ENCODE data around the gene TRMU. TPM values are rescaled to one million over a fixed set of nuclear protein-coding genes. Genes with fewer than 3 reads are reported as not detected.

The TRMU gene
- total RNA-seq, 2 donors from 2014 or later, result 79.7 to 84.5 TPM

- DNase-seq, result no peak
- no peaks in the 10 kb centered on the region for H3K27me3 Mint-ChIP-seq (ENCODE audit: insufficient read depth)
These were observed 62.0 kb downstream of the TRMU start for GRCh38 chr22:46397514-46397913.

DNA sequence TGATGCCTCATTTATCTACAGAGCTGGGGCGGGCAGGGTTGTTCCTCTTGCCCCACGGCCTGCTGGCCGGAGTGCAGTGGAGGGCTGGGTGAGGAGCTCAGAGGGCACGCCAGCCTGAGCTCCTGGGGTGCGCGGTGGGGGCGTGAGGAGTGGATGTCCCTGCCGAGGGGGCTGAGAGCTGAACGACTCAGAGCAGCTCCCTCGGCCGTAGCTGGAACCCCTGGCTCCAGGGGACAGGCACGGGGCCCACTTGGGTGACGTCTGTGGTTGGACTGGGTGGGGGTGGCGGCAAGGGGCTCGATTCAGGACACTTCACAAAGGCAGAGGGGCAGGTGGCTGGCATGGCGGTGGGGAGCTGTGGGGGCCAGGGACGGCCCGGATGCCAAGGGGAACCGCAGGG lies 62.4 kb downstream of the TRMU start:
- H3K27ac Mint-ChIP-seq, result peak overlapping the region; percentile 17
- no peak overlapping the region for H3K9ac ChIP-seq (ENCODE audit: extremely low read depth, low read length, poor library complexity, severe bottlenecking)

More at GRCh38 chr22:46397514-46397913, 62.0 kb downstream of the TRMU start:
- Histone ChIP-seq H3K9ac (ENCODE audit: extremely low read depth, low read length, poor library complexity, severe bottlenecking) (no peak overlapping the region), H3K27ac (ENCODE audit: low read depth, low read length) (no peak overlapping the region), H3K9me3 (ENCODE audit: control insufficient read depth, low read length) (no peaks in the 10 kb centered on the region), H3K4me1 (ENCODE audit: control insufficient read depth, insufficient read depth, low read length) (no peaks in the 10 kb centered on the region), H3K4me3 (ENCODE audit: low read length) (no peak overlapping the region), H3K27me3 (ENCODE audit: control insufficient read depth, insufficient read depth, low read length, poor library complexity, severe bottlenecking) (no peaks in the 10 kb centered on the region), H3K36me3 (ENCODE audit: control insufficient read depth, insufficient read depth, low read length) (peaks cover 4% of the 10 kb centered on the region)
- H3K36me3 Mint-ChIP-seq (ENCODE audit: low read depth), result peaks cover 28% of the 10 kb centered on the region
- 92 to 100% methylated on average over 6 to 18 of the region's 18 CpGs for WGBS, 2 experiments (ENCODE audit: insufficient coverage in 1 of 2, insufficient read length in 1 of 2)
- H3K4me3 Mint-ChIP-seq, result no peak overlapping the region
- no peaks in the 10 kb centered on the region for H3K9me3 Mint-ChIP-seq
- no peaks in the 10 kb centered on the region for H3K4me1 Mint-ChIP-seq
- peak overlapping the region; percentile 17 for H3K27ac Mint-ChIP-seq
- TF ChIP-seq, protein P1, sequence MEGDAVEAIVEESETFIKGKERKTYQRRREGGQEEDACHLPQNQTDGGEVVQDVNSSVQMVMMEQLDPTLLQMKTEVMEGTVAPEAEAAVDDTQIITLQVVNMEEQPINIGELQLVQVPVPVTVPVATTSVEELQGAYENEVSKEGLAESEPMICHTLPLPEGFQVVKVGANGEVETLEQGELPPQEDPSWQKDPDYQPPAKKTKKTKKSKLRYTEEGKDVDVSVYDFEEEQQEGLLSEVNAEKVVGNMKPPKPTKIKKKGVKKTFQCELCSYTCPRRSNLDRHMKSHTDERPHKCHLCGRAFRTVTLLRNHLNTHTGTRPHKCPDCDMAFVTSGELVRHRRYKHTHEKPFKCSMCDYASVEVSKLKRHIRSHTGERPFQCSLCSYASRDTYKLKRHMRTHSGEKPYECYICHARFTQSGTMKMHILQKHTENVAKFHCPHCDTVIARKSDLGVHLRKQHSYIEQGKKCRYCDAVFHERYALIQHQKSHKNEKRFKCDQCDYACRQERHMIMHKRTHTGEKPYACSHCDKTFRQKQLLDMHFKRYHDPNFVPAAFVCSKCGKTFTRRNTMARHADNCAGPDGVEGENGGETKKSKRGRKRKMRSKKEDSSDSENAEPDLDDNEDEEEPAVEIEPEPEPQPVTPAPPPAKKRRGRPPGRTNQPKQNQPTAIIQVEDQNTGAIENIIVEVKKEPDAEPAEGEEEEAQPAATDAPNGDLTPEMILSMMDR (conservative IDR thresholded peaks at IDR 0.05), result no peak

DNA sequence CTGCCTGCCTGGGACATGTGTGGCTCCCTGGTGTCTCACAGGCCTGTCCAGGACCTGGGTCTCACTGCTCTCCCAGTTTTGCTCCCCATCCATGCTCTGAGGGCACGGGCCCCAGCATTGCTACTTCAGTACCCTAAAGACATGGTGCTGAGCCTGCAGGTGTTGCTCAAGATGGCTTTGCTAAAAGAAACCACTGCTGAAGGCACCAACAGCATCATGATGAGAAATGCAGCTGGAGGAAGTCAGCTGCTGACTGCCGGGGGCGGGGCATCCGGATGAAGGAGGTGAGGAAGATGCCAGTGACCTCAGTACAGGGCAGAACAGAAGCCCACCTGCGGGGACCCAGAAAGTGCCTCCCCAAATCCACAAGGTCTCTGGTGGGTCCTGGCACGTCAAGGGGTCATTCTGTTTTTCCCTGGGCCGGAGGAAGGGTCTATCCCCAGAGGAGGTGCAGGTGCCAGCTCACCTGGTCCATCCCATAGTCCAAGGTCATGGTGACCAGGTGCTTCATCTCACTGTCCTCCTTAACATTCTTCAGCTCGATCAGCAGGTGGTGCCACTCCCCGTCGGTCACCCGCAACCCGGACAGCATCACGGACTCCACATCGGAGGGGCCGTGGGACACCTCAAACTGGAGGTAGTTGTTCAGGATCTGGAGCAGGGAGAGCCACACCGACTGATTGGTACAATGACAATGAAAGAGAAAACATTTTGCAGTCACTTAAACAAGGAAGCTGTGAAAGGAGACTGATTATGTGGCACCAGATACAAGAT lies 63.9 kb downstream of the TRMU start:
- Mint-ChIP-seq H3K27ac (no peak overlapping the region), H3K36me3 (ENCODE audit: low read depth) (peaks cover 20% of the 10 kb centered on the region), H3K9me3 (no peaks in the 10 kb centered on the region), H3K4me3 (no peak overlapping the region), H3K4me1 (no peaks in the 10 kb centered on the region), H3K27me3 (ENCODE audit: insufficient read depth) (no peaks in the 10 kb centered on the region)
- Histone ChIP-seq H3K36me3 (ENCODE audit: control insufficient read depth, insufficient read depth, low read length) (peaks cover 2% of the 10 kb centered on the region), H3K4me1 (ENCODE audit: control insufficient read depth, insufficient read depth, low read length) (no peaks in the 10 kb centered on the region), H3K4me3 (ENCODE audit: low read length) (no peak overlapping the region), H3K9me3 (ENCODE audit: control insufficient read depth, low read length) (no peaks in the 10 kb centered on the region), H3K27me3 (ENCODE audit: control insufficient read depth, insufficient read depth, low read length, poor library complexity, severe bottlenecking) (no peaks in the 10 kb centered on the region), H3K27ac (ENCODE audit: low read depth, low read length) (no peak overlapping the region), H3K9ac (ENCODE audit: extremely low read depth, low read length, poor library complexity, severe bottlenecking) (no peak overlapping the region)
- TF ChIP-seq, protein P1 (conservative IDR thresholded peaks at IDR 0.05), result no peak
- no peak for DNase-seq
- WGBS, 2 experiments (ENCODE audit: insufficient coverage in 1 of 2, insufficient read length in 1 of 2), result 95 to 98% methylated on average over 9 to 16 of the region's 16 CpGs

More for the DNA sequence above, 62.4 kb downstream of the TRMU start:
- Mint-ChIP-seq H3K27me3 (ENCODE audit: insufficient read depth) (no peaks in the 10 kb centered on the region), H3K4me3 (no peak overlapping the region), H3K9me3 (no peaks in the 10 kb centered on the region), H3K36me3 (ENCODE audit: low read depth) (peaks cover 24% of the 10 kb centered on the region), H3K4me1 (no peaks in the 10 kb centered on the region)
- Histone ChIP-seq H3K27ac (ENCODE audit: low read depth, low read length) (no peak overlapping the region), H3K36me3 (ENCODE audit: control insufficient read depth, insufficient read depth, low read length) (peaks cover 2% of the 10 kb centered on the region), H3K27me3 (ENCODE audit: control insufficient read depth, insufficient read depth, low read length, poor library complexity, severe bottlenecking) (no peaks in the 10 kb centered on the region), H3K4me1 (ENCODE audit: control insufficient read depth, insufficient read depth, low read length) (no peaks in the 10 kb centered on the region), H3K4me3 (ENCODE audit: low read length) (no peak overlapping the region), H3K9me3 (ENCODE audit: control insufficient read depth, low read length) (no peaks in the 10 kb centered on the region)
- 94% methylated on average over 8 to 19 of the region's 19 CpGs for WGBS, 2 experiments (ENCODE audit: insufficient coverage in 1 of 2, insufficient read length in 1 of 2)
- TF ChIP-seq, protein P1 (conservative IDR thresholded peaks at IDR 0.05), result no peak
- DNase-seq, result no peak
